H1 (cell line): ENCODE measurements around the gene AIMP1. TPM values are rescaled to one million over a fixed set of nuclear protein-coding genes. Genes with fewer than 3 reads are reported as not detected.

Experiments
- CTCF ChIA-PET: fragments of 300-600 bp; sonication (Branson Sonifier 250); formaldehyde crosslinking; loops from one replicate; lab custom pipeline; 2021; ENCODE audit not compliant: partially characterized antibody; lab: Charles Lee
- POLR2A ChIA-PET: fragments of 300-600 bp; sonication (Branson Sonifier 250); formaldehyde crosslinking; loops from one replicate; lab custom pipeline; 2021; ENCODE audit warnings: inconsistent platforms; ENCODE audit not compliant: partially characterized antibody; lab: Charles Lee
- DNase-seq, 2 experiments: peaks; one replicate each; pipeline versions ENCODE4 v3.0.0 to v3.0.0-alpha.2; 2010 to 2022; ENCODE audit warnings: low spot score in 2 of 2, low read depth in 1 of 2, mixed read lengths in 1 of 2
- FAIRE-seq: peaks from 2 replicates; lab custom pipeline; 2011; peaks lifted over from hg19 to GRCh38; lab: Jason Lieb, UNC
- H2AFZ ChIP-seq: 2 replicates; pipeline ENCODE4 v1.8.1; 2012; ENCODE audit warnings: low read length, inconsistent platforms
- H2AK5ac ChIP-seq: 2 replicates; pipeline ENCODE4 v1.6.1; 2013; ENCODE audit warnings: low read depth, low read length
- H2BK120ac ChIP-seq: replicated peaks from 2 replicates; pipeline ENCODE3; 2013; ENCODE audit warnings: low read depth, low read length, inconsistent platforms
- H2BK12ac ChIP-seq: 2 replicates; pipeline ENCODE4 v1.6.1; 2013; ENCODE audit warnings: low read depth, low read length
- H2BK15ac ChIP-seq: 2 replicates; pipeline ENCODE4 v1.6.1; 2013; ENCODE audit warnings: low read length
- H2BK20ac ChIP-seq: 2 replicates; pipeline ENCODE4 v1.6.1; 2013; ENCODE audit warnings: low read length
- H2BK5ac ChIP-seq: 2 replicates; pipeline ENCODE4 v1.6.1; 2013; ENCODE audit warnings: low read depth, low read length
- H3K14ac ChIP-seq: 2 replicates; pipeline ENCODE4 v1.6.1; 2013; ENCODE audit warnings: inconsistent platforms; ENCODE audit not compliant: insufficient read length
- H3K18ac ChIP-seq: 2 replicates; pipeline ENCODE4 v1.6.1; 2013; ENCODE audit warnings: low read length; ENCODE audit errors: extremely low read depth
- H3K23ac ChIP-seq: 2 replicates; pipeline ENCODE4 v1.6.1; 2013; ENCODE audit warnings: inconsistent platforms; ENCODE audit not compliant: insufficient read length
- H3K23me2 ChIP-seq: 2 replicates; pipeline ENCODE4 v1.6.1; 2013; ENCODE audit warnings: low read depth, low read length
- H3K27ac ChIP-seq: 2 replicates; pipeline ENCODE4 v1.6.1; 2011; ENCODE audit warnings: low read depth, low read length, inconsistent platforms
- H3K27me3 ChIP-seq, 4 experiments: replicated peaks in 1 of 4; 1 replicate in 1 of 4; 2 replicates in 3 of 4; pipeline versions ENCODE4 v1.6.1 to v1.8.1; 2011 to 2013; ENCODE audit warnings: low read length in 3 of 4, mild to moderate bottlenecking in 3 of 4, inconsistent platforms in 2 of 4, mixed read lengths in 2 of 4, moderate library complexity in 1 of 4; ENCODE audit not compliant: control insufficient read depth in 3 of 4, insufficient read depth in 3 of 4; ENCODE audit errors: extremely low read depth in 1 of 4
- H3K36me3 ChIP-seq, 4 experiments: 2 replicates each; pipeline versions ENCODE4 v1.6.1 to v1.8.1; 2011 to 2013; ENCODE audit warnings: mild to moderate bottlenecking in 4 of 4, low read length in 3 of 4, moderate library complexity in 2 of 4, control low read depth in 1 of 4, inconsistent platforms in 1 of 4; ENCODE audit not compliant: insufficient read depth in 4 of 4, control insufficient read depth in 2 of 4
- H3K4ac ChIP-seq: replicated peaks from 2 replicates; pipeline ENCODE3; 2013; ENCODE audit warnings: low read length, low read depth, mixed read lengths, inconsistent platforms; ENCODE audit not compliant: insufficient read length
- H3K4me1 ChIP-seq, 4 experiments: replicated peaks in 1 of 4; 1 replicate in 1 of 4; 2 replicates in 3 of 4; pipeline versions ENCODE4 v1.6.1 to v1.8.1; 2011 to 2013; ENCODE audit warnings: low read length in 3 of 4, inconsistent platforms in 2 of 4, mixed read lengths in 1 of 4; ENCODE audit not compliant: insufficient read depth in 4 of 4, control insufficient read depth in 3 of 4
- H3K4me2 ChIP-seq, 2 experiments: 2 replicates each; pipeline versions ENCODE4 v1.6.1 to v1.8.1; 2011 to 2013; ENCODE audit warnings: low read depth in 2 of 2, low read length in 2 of 2, control low read depth in 1 of 2, inconsistent platforms in 1 of 2, mild to moderate bottlenecking in 1 of 2; ENCODE audit not compliant: insufficient read depth in 1 of 2
- H3K4me3 ChIP-seq, 4 experiments: fragments of 200-600, 300-600 bp in 1 of 4; sonication (generic), shearing (Covaris generic), sonication (Bioruptor Twin) in 1 of 4; 2 replicates each; pipeline versions ENCODE4 v1.5.1 to v1.8.1; 2011 to 2016; ENCODE audit warnings: low read length in 4 of 4, low read depth in 3 of 4, control low read depth in 2 of 4, inconsistent platforms in 2 of 4, mild to moderate bottlenecking in 2 of 4, mixed read lengths in 1 of 4, moderate library complexity in 1 of 4; ENCODE audit not compliant: insufficient read depth in 2 of 4; ENCODE audit errors: extremely low read depth in 1 of 4
- H3K56ac ChIP-seq: replicated peaks from 2 replicates; pipeline ENCODE3; 2013; ENCODE audit warnings: low read depth, mild to moderate bottlenecking, mixed read lengths, low read length, inconsistent platforms; ENCODE audit not compliant: insufficient read length
- H3K79me1 ChIP-seq: 2 replicates; pipeline ENCODE4 v1.6.1; 2013; ENCODE audit warnings: low read depth, low read length, control low read depth
- H3K79me2 ChIP-seq, 2 experiments: 2 replicates each; pipeline versions ENCODE4 v1.6.1 to v1.8.1; 2012 to 2013; ENCODE audit warnings: low read length in 2 of 2, mild to moderate bottlenecking in 2 of 2, inconsistent platforms in 1 of 2; ENCODE audit not compliant: insufficient read depth in 2 of 2, control insufficient read depth in 1 of 2
- H3K9ac ChIP-seq, 4 experiments: replicated peaks in 1 of 4; 1 replicate in 1 of 4; 2 replicates in 3 of 4; pipeline versions ENCODE4 v1.6.1 to v1.8.1; 2011 to 2013; ENCODE audit warnings: low read depth in 3 of 4, low read length in 3 of 4, control low read depth in 2 of 4, mild to moderate bottlenecking in 2 of 4, moderate library complexity in 2 of 4, inconsistent platforms in 1 of 4; ENCODE audit errors: extremely low read depth in 1 of 4
- H3K9me3 ChIP-seq, 2 experiments: 2 replicates each; pipeline versions ENCODE4 v1.6.1 to v1.8.1; 2012 to 2013; ENCODE audit warnings: mild to moderate bottlenecking in 2 of 2, moderate library complexity in 2 of 2, control low read depth in 1 of 2, inconsistent platforms in 1 of 2, low read depth in 1 of 2, low read length in 1 of 2, mixed read lengths in 1 of 2; ENCODE audit not compliant: insufficient read depth in 2 of 2
- H4K20me1 ChIP-seq, 2 experiments: replicated peaks in 1 of 2; 2 replicates each; pipeline versions ENCODE3 to v1.8.1; 2011 to 2013; ENCODE audit warnings: inconsistent platforms in 2 of 2, low read length in 2 of 2, mild to moderate bottlenecking in 1 of 2; ENCODE audit not compliant: insufficient read depth in 2 of 2, control insufficient read depth in 1 of 2
- H4K5ac ChIP-seq: 2 replicates; pipeline ENCODE4 v1.6.1; 2013; ENCODE audit warnings: low read length, low read depth, mixed read lengths, inconsistent platforms; ENCODE audit not compliant: insufficient read length
- H4K8ac ChIP-seq: 2 replicates; pipeline ENCODE4 v1.8.0; 2013; ENCODE audit warnings: mild to moderate bottlenecking, moderate library complexity, low read length, inconsistent platforms; ENCODE audit not compliant: insufficient read depth; ENCODE audit errors: extremely low read depth
- H4K91ac ChIP-seq: replicated peaks from 2 replicates; pipeline ENCODE3; 2013; ENCODE audit warnings: low read length, mixed read lengths, inconsistent platforms; ENCODE audit not compliant: insufficient read length
- ASH2L ChIP-seq: fragments of 200-600, 300-600 bp; sonication (generic); IDR thresholded peaks from one replicate; pipeline ENCODE4 v1.7.1; 2017; ENCODE audit warnings: low read length
- BCL11A ChIP-seq, 2 experiments: IDR thresholded peaks; one replicate each; pipeline ENCODE4 v1.6.1; 2011; ENCODE audit warnings: low read depth in 2 of 2, low read length in 2 of 2, mild to moderate bottlenecking in 2 of 2
- CTBP2 ChIP-seq: IDR thresholded peaks from 2 replicates; pipeline ENCODE4 v1.7.0; 2011; ENCODE audit warnings: borderline replicate concordance, mild to moderate bottlenecking, moderate library complexity, mixed read lengths, low read length; ENCODE audit not compliant: insufficient read depth, insufficient read length
- E2F6 ChIP-seq: IDR thresholded peaks from 2 replicates; pipeline ENCODE4 v1.6.1; 2012; ENCODE audit warnings: inconsistent platforms
- FOSL1 ChIP-seq: IDR thresholded peaks from 2 replicates; pipeline ENCODE4 v1.6.1; 2011; ENCODE audit warnings: mild to moderate bottlenecking, low read depth, low read length, moderate library complexity; ENCODE audit not compliant: insufficient read depth
- JUN ChIP-seq: IDR thresholded peaks from 2 replicates; pipeline ENCODE4 v1.6.1; 2011; ENCODE audit warnings: low read depth, mild to moderate bottlenecking, improper control_type of control experiment, low read length
- KDM4A ChIP-seq: IDR thresholded peaks from one replicate; pipeline ENCODE4 v1.7.1; 2012; ENCODE audit warnings: low read depth, mild to moderate bottlenecking, moderate library complexity, low read length, inconsistent platforms; ENCODE audit not compliant: severe bottlenecking
- TBP ChIP-seq: IDR thresholded peaks from 2 replicates; pipeline ENCODE4 v1.6.1; 2011; ENCODE audit warnings: low read depth, low read length, improper control_type of control experiment
- TCF12 ChIP-seq: IDR thresholded peaks from 2 replicates; pipeline ENCODE4 v1.6.1; 2011; ENCODE audit warnings: low read depth, mild to moderate bottlenecking, low read length
- WGBS, 2 experiments: shearing (Covaris generic) in 1 of 2; methylation state at CpG; one replicate each; pipeline versions ENCODE4 v1.1.6 to v1.1.7; 2013 to 2015; ENCODE audit warnings: low lambda C conversion rate in 2 of 2, mixed read lengths in 2 of 2, inconsistent platforms in 1 of 2, low coverage in 1 of 2, missing lambda C conversion rate in 1 of 2; ENCODE audit not compliant: insufficient replicate concordance in 2 of 2, insufficient coverage in 1 of 2, insufficient read length in 1 of 2; ENCODE audit errors: extremely low coverage in 1 of 2, missing lambda C conversion rate in 1 of 2; 5-methylcytosine and 5-hydroxymethylcytosine counted together
- polyA plus RNA-seq, 7 experiments: library from polyadenylated mRNA; depleted of rRNA in 3 of 7; stranded (reverse) in 5 of 7; unstranded in 2 of 7; fragments of >200 nt in 5 of 7; fragments of 200-250 nt in 2 of 7; gene quantifications; 1 replicate in 5 of 7; 2 replicates in 1 of 7; 4 replicates in 1 of 7; pipeline versions ENCODE4 v1.2.1 to v1.2.3, GENCODE V29; 2011 to 2013; ENCODE audit warnings: missing spikeins in 2 of 7, mixed read lengths in 2 of 7
- total RNA-seq: library from RNA; stranded (reverse); fragmentation: NEBNext Ultra II Directional; extraction: Animal tissue kit (Norgen Biotek cat#: 25700); gene quantifications from 2 replicates; pipeline ENCODE4 v1.2.1, GENCODE V29; 2021

AIMP1 gene
- total and polyA plus RNA-seq, 2 of the 8 experiments (the other 6 are each of a cell fraction or from before 2014, with no cell fraction given), result 7.9 to 54.6 TPM

GRCh38 chr4:106273831-106274230 is 42.5 kb upstream of the AIMP1 start:
- H3K9me3 ChIP-seq, result no peaks in the 10 kb centered on the region
- peak overlapping the region; percentile 79 for H2BK5ac ChIP-seq
- H3K4ac ChIP-seq, result no peak overlapping the region
- no peak overlapping the region for H2AFZ ChIP-seq
- no peak overlapping the region for H4K5ac ChIP-seq
- no peak overlapping the region for H4K8ac ChIP-seq
- no peak overlapping the region for H2AK5ac ChIP-seq
- H3K56ac ChIP-seq, result no peak overlapping the region
- no peak for DNase-seq
- POLR2A ChIA-PET, result no interaction called here
- H3K9ac ChIP-seq, result no peak overlapping the region
- no peaks in the 10 kb centered on the region; a peak in 1 of 7 replicates for H3K4me1 ChIP-seq
- FAIRE-seq, result no peak
- no peaks in the 10 kb centered on the region for H3K79me1 ChIP-seq
- H2BK12ac ChIP-seq, result no peak overlapping the region
- 92% methylated on average over 2 of the region's 2 CpGs; no CpG with 5 or more reads in 1 of the 2 experiments for WGBS, 2 experiments
- no peak overlapping the region for H3K23ac ChIP-seq
- no peak overlapping the region for H2BK20ac ChIP-seq
- H3K79me2 ChIP-seq, result no peaks in the 10 kb centered on the region
- no peak overlapping the region for H3K14ac ChIP-seq
- H2BK15ac ChIP-seq, result no peak overlapping the region
- H2BK120ac ChIP-seq, result no peak overlapping the region
- no peak overlapping the region for H3K4me2 ChIP-seq
- no peak overlapping the region for H3K18ac ChIP-seq
- H4K91ac ChIP-seq, result no peak overlapping the region
- H3K27me3 ChIP-seq, result no peaks in the 10 kb centered on the region
- no peaks in the 10 kb centered on the region for H3K23me2 ChIP-seq
- no peaks in the 10 kb centered on the region for H3K36me3 ChIP-seq
- H3K27ac ChIP-seq, result no peak overlapping the region
- CTCF ChIA-PET, result no interaction called here
- H4K20me1 ChIP-seq, result no peaks in the 10 kb centered on the region
- no peak overlapping the region for H3K4me3 ChIP-seq
- TF ChIP-seq JUN (no peak), CTBP2 (no peak), FOSL1 (no peak), BCL11A (IDR thresholded peaks at IDR 0.05; ENCODE audit: low read depth in 2 of 2, low read length in 2 of 2) (no peak), KDM4A (no peak), ASH2L (no peak), TBP (no peak), E2F6 (no peak), TCF12 (no peak)
